Left cardiac atrium (tissue), 4 donors: Measurements from ENCODE around the gene CAMK2N2. TPM values are rescaled to one million over a fixed set of nuclear protein-coding genes. Genes with fewer than 3 reads are reported as not detected.

Source experiments
- ATAC-seq, 2 donors: fragments of 200-7000 bp; cut with Tn5 transposase; one replicate each; pipeline ENCODE4 v1.9.1; 2020; ENCODE audit warnings: mild to moderate bottlenecking in 2 of 2, moderate library complexity in 2 of 2
- DNase-seq: peaks from one replicate; pipeline ENCODE4 v3.0.0-alpha.2; 2020
- intact Hi-C, 2 donors: fragments of 100-400 bp; cut with DNase I; formaldehyde crosslinking; loops; one replicate each; pipeline versions ENCODE4 v1.14.1 to v1.15.1; 2022 to 2023
- total RNA-seq, 2 donors: library from RNA; stranded (reverse); fragmentation: NEBNext Ultra II Directional; extraction: Animal tissue kit (Norgen Biotek cat#: 25700); gene quantifications; one replicate each; pipeline ENCODE4 v1.2.1, GENCODE V29; 2021
- donor health status: DM: no; HTN: yes; CAD: no.
- donor health status: DM: no; HTN: yes; CAD: no; lungs with severe emphysema.
- donor health status: DM: yes; HTN: yes; CAD: no.
- donor health status: Dilated cardiomyopathy.

The CAMK2N2 gene
- total RNA-seq, 2 donors from 2014 or later = 0.18 TPM; not detected in 1

DNA sequence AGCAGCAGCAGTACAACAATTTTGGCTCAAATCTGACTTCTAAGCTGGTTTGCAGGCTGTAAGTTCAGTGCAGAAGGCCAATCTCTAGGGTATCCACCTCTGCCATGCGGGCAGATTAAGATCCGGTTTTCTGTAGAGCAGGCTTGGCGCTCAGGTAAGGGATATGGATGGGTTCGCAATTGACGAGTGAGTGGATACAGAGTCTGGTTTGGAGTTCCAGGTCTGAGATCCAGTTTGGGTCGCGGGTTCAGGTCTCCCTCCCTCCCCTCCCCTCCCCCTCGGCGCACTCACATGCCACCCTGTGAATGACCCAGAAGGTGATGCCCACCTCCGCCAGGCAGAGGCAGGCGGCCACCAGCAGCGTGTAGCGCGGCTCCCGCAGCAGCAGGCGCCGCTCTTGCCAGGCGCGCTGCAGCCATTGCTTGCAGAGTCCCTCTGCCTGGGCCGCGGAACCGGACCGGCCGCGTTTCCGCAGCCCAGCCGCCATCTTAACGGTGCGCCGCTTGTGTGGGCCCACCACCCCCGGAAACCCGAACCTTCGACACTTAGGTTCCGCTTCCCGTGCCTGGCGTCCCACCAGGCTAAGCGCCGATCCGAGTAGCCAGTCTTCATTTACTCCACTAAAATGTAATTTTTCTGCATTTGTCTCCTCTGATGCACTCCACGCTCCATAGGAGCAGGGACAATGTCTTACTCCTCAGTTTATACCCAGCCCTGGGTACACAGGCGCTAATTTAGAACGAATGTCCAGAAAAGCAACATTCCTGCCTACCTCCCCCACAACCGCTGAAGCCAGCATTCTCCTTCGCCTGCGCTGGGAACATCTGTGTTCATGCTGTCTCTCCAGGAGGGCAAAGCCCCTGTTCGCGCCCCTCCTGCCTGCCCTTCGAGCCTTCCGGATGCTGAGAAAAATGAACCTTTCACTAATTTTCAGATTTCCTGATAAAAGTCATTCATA is 12.6 kb downstream of the CAMK2N2 start, which contains the start of gene ALG3:
TSS of gene ALG3 (minus strand) at position 509 of the 958 bp plus-strand sequence. CDS start at position 487, 22 bp downstream.
- ATAC-seq (peak; percentile 85 to 88), DNase-seq (peak; percentile 85)
- intact Hi-C loops = loop anchor here in 1 of 2 donors (5.0 to 10.0 kb wide), 2 partner anchors 61 to 94 kb away; partner anchors contain the start of genes ABCF3 and DVL3

- DNase-seq = no peak
- no peak for ATAC-seq
Measured at GRCh38 chr3:184242297-184242685, 19.1 kb downstream of the CAMK2N2 start.

DNA sequence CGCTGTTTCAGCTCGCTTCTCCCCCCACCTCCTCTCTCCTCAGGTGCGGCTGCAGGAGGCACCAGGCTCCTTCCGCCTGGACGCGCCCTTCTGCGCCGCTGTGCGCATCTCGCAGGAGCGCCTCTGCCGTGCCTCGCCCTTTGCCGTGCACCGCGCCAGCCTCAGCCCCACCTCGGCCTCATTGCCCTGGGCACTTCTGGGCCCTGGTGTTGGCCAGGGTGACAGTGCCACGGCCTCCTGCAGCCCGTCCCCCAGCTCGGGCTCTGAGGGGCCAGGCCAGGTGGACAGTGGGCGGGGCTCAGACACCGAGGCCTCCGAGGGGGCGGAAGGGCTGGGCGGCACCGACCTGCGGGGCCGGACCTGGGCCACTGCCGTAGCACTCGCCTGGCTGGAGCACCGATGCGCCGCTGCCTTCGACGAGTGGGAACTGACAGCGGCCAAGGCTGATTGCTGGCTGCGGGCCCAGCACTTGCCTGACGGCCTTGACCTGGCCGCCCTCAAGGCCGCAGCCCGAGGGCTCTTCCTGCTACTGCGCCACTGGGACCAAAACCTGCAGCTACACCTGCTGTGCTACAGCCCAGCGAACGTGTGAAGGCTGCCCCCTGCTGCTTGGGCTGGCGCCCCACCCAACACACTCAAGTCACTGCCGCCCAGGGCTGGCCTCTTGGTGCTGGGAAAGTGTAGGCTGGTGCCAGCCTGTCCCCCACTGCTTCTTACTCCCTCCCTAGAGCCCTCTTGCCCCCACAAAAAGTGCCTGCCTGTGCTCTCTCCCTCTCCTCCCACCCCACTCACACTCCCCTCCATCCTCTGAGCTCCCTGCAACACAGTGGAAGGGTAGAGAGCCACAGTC is 19.7 kb downstream of the CAMK2N2 start:
- ATAC-seq = peak; percentile 58 to 76
- no peak for DNase-seq
- intact Hi-C loops = loop anchor here in 1 of 2 donors (5.0 to 10.0 kb wide), 3 partner anchors 87 to 349 kb away; partner anchors contain the start of gene DVL3

More at GRCh38 chr3:184242297-184242685, 19.1 kb downstream of the CAMK2N2 start:
- intact Hi-C loops = loop anchor here in 1 of 2 donors (5.0 to 10.0 kb wide), 3 partner anchors 87 to 350 kb away; partner anchors contain the start of gene DVL3

GRCh38 chr3:184241141-184241446 is 20.3 kb downstream of the CAMK2N2 start:
- ATAC-seq (peak in 1 of 2 donors; percentile 7), DNase-seq (no peak)
- intact Hi-C loops = loop anchor here in 1 of 2 donors (5.0 to 10.0 kb wide), 3 partner anchors 86 to 349 kb away; partner anchors contain the start of gene DVL3

- ATAC-seq (peak in 1 of 2 donors; percentile 32), DNase-seq (no peak)
- intact Hi-C loops = loop anchor here in 1 of 2 donors (5.0 to 10.0 kb wide), 3 partner anchors 86 to 348 kb away; partner anchors contain the start of gene DVL3
Measured at GRCh38 chr3:184240384-184241140, 20.8 kb downstream of the CAMK2N2 start.

DNA sequence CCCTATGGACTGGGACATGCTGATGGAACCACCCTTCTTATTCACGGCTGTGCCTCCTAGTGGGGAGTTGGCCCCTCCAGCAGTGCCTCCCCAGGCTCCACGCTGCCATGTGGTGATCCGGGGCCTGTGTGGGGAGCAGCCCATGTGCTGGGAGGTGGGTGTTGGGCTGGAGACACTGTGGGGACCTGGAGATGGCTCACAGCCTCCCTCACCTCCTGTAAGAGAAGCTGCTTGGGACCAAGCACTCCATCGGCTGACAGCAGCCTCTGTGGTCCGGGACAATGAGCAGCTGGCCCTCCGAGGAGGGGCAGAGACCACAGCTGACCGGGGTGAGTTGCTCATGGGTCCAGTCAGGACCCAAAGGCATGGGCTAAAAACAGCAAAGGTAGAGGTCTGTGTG is 21.6 kb downstream of the CAMK2N2 start:
- intact Hi-C loops = loop anchor here in 1 of 2 donors (5.0 to 10.0 kb wide), 3 partner anchors 85 to 347 kb away; partner anchors contain the start of gene DVL3
- DNase-seq (no peak), ATAC-seq (no peak)

- intact Hi-C loops = no loop called here
- ATAC-seq (no peak), DNase-seq (no peak)
Measured at GRCh38 chr3:184239221-184239620, 22.1 kb downstream of the CAMK2N2 start.

DNA sequence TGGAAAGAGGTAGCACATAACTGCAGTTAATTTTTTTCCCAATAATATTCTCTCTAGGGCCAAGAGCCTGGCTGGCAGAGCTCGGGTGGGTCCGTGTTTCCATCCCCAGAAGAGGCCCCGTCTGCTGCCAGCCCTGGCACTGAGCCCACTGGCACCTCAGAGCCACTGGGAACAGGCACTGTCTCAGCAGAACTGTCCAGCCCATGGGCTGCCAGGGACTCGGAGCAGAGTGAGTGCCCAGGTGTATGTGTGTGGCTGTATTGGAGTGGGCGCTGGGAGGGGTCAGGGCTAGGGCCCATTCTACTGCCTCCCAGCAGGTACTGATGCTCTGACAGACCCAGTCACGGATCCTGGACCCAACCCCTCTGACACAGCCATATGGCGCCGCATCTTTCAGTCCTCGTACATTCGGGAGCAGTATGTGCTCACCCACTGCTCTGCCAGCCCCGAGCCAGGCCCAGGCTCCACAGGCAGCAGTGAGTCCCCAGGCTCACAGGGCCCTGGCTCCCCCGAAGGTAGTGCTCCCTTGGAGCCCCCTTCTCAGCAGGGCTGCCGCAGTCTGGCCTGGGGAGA is 23.0 kb downstream of the CAMK2N2 start:
- intact Hi-C loops = no loop called here
- no peak for ATAC-seq
- DNase-seq = no peak

GRCh38 chr3:184237807-184238206 is 23.5 kb downstream of the CAMK2N2 start:
- intact Hi-C loops = no loop called here
- ATAC-seq (no peak), DNase-seq (no peak)

- ATAC-seq = no peak
- DNase-seq = no peak
- intact Hi-C loops = no loop called here
Measured at GRCh38 chr3:184237211-184237610, 24.1 kb downstream of the CAMK2N2 start.

GRCh38 chr3:184236636-184237035 is 24.7 kb downstream of the CAMK2N2 start:
- DNase-seq = no peak
- intact Hi-C loops = no loop called here
- ATAC-seq = no peak

DNA sequence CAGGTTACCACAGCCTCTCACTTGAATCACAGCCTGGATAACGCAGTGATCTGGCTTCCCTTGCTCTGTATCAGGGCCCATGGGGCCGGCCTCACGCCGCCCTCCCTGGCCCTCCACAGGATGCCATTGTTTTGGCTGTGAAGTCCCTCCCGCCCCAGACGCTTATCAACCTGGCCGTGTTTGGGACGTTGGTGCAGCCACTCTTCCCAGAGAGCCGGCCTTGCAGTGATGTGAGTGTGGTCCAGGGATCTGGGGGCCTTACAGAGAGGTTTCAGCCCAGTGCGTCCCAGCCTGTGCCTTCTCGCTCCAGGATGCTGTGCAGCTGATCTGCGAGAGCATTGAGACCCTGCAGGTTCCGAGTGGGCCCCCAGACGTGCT is 25.3 kb downstream of the CAMK2N2 start:
- DNase-seq (no peak), ATAC-seq (no peak)
- intact Hi-C loops = no loop called here

DNA sequence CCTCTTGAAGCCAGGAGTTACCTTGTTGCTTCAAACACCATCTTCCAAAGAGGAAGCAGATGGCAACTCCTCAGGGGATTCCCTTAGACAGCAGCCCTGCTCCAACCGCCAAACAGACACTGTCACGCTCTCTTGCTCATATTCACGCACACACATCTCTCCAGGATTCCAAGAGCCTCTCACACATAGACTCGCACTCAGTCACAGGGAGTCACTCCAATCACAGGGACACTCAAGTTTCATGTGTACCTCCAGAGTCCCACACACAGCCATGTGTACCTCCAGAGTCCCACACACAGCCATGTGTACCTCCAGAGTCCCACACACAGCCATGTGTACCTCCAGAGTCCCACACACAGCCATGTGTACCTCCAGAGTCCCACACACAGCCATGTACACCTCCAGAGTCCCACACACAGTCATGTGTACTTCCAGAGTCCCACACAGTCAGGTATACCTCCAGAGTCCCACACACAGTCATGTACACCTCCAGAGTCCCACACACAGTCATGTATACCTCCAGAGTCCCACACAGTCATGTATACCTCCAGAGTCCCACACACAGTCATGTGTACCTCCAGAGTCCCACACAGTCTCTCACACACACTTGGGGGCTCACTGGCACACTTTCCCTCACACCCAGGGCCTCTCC is 25.8 kb downstream of the CAMK2N2 start:
- intact Hi-C loops = no loop called here
- DNase-seq = no peak
- no peak for ATAC-seq

GRCh38 chr3:184234671-184235380 is 26.5 kb downstream of the CAMK2N2 start:
- no peak for ATAC-seq
- intact Hi-C loops = no loop called here

DNA sequence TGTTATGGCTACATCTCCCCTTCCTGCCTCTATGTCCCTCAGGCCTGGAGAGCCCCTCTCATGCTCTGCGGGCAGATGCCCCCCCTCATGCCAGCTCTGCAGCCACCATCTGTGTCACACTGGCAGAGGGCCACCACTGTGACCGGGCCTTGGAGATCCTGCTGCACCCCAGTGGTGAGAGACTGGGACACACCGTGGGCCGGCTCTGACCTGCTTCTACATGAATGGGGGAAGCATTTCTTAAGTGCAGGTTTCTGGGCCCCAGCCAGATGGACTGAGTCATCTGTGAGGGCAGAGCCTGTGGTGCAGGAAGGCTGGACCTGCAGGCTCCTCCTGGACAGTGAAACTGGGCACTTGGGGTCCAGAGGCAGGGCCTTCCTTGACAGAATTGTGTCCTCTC is 27.1 kb downstream of the CAMK2N2 start:
- DNase-seq (peak; percentile 57), ATAC-seq (peak; percentile 31 to 73)
- intact Hi-C loops = no loop called here

More at GRCh38 chr3:184234671-184235380, 26.5 kb downstream of the CAMK2N2 start:
- no peak for DNase-seq

DNA sequence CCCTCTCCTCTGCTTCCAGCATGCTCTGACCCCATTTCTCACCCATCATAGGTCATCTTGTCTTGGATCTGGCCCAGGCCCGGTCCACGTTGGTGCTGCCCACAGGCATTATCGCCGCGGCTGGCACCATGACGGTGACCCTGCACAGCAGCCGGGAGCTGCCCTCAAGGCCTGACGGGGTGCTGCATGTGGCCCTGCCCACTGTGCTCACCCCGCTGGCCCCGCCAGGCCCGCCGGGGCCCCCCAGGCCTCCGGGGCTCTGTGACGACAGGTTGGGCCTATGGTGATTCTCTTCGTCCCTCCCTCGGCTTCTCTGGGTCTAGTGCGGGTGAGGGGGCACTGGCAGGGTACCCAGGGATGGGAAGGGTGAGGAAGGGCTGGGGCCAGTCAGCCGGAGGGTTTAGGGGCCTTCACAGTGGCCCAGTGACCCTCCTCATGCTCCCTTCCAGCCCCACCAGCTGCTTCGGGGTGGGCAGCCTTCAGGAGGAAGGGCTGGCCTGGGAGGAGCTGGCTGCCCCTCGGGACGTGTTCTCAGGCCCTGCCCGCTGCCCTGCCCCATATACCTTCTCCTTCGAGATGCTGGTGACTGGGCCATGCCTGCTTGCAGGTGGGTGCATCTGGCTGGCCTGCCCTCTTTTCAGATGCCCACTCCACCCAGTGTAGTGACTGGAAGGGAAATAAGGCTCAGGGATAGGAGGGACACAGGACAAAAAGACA is 28.1 kb downstream of the CAMK2N2 start:
- ATAC-seq (no peak), DNase-seq (no peak)
- intact Hi-C loops = no loop called here

GRCh38 chr3:184231671-184232070 is 29.7 kb downstream of the CAMK2N2 start:
- intact Hi-C loops = no loop called here
- ATAC-seq (no peak), DNase-seq (no peak)
